HG03457 (cell line): ENCODE measurements around the gene LTBP1.
"Not testable (repeated sequence)": the region's sequence is repeated elsewhere in the genome, so short reads cannot be mapped to it uniquely, and the experiment has no call there.

Source experiments
- ATAC-seq: cut with Tn5 transposase; IDR thresholded peaks from one replicate; pipeline ENCODE4 v1.9.1; 2021; ENCODE audit warnings: moderate number of reproducible peaks; ENCODE audit not compliant: unreplicated experiment

LTBP1 gene

DNA sequence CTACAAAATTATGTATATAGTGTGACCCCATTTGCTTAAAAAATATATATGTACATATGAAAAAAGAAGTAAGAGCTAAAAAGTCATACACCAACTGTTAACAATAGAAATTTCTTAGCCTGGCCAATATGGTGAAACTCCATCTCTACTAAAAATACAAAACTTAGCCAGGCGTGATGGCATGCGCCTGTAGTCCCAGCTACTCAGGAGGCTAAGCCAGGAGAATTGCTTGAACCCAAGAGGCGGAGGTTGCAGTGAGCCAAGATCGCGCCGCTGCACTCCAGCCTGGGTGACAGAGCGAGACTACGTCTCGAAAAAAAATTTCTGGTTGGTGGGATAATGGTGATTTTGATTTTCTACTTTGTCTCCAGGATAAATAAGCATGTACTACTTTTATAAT lies 495.3 kb downstream of the LTBP1 start:
- ATAC-seq: not testable (repeated sequence)

DNA sequence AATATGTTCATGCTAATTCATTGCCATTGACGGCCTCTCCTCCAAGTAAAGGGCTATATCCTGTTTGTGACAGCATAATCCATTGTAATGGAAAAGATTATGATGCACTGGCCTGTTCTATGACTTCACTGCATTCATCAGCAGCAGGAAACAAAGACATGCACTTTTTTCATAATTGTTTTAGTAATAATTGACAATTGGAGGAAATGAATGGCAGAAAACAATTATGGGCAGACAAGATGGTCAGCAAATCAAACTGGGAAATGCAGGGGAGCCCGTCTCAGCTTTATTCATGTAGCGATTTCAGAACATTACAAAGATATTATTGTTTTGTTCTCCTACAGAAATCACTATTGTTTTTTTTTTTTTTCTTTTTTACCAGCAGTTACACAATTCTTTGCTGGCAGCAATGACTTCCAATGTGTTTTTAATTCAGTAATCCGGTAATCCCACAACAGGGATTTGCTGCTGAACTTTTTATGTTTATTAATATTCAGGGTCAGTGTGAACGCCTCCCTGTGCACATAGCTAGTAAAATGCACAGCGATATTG lies 495.9 kb downstream of the LTBP1 start:
- no peak for ATAC-seq

DNA sequence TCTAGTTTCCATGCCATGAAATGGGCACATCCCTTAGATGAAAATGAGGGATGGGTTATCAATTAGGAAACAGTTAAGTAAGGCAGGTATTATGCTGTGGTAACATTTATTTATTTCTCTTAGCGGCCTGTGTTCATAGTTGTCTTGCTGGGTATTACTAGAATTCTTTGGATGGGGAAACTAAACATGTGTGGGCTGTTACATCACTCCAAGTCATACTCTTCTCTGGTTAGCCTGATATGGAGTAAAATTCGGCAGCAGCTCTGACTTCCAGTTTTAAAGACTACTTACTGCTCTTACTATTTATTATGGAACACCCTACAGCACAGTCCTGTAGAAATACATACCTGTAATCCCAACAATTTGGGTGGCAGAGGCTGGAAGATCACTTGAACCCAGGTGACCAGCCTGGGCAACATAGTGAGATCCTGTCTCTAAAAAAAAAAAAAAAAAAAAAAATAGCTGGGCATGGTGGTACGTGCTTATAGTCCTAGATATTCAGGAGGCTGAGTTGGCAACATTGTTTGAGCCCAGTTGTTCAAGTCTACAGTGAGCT lies 496.6 kb downstream of the LTBP1 start:
- no peak for ATAC-seq

DNA sequence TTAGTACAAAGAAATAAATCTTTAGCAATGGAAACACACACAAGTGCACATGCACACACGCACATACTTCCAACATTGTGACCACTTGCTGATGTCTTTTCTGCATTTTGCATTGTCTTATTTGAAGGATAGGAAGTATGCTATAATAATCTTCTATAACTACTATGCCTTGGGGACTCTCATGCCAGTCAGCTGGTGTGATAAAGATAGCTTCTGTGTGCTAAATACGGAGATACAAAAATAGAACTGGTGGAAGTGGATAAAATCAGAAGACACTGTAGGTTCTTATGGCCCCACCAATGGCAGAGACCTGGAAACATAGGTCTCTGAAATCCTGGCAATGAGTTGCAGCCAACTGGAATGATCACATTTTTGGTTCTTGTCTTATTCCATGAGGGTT lies 498.2 kb downstream of the LTBP1 start:
- no peak for ATAC-seq

DNA sequence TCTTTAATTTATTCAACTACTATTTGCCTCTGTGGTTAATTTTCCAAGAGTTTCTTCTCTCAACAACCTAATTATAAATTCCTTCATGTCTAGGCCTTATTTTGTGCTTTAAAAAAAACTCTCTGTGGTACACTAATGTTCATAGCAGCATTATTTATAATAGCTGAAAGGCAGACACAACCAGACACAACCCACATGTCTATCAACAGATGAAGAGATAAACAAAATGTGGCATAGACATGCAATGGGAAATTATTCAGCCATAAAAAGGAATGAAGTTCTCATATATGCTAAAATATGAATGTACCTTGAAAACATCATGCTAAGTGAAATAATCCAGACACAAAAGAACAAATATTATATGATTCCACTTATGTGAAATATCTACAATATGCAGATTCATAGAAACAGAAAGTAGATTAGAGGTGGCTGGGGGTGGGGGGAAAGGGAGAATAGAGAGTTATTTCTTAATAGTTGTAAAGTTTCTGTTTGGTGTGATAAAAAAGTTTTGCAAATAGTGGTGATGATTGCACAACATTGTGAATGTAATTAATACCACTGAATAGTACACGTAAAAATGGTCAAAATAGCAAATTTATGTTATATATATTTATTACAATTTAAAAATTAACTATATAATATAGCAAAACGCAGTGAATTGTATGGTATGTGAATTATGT lies 501.6 kb downstream of the LTBP1 start:
- no peak for ATAC-seq
